AG09319 (cell line): ENCODE data around the gene TRIM2.

Experiments used
- DNase-seq: peaks from one replicate; pipeline ENCODE4 v3.0.0-alpha.2; 2010; ENCODE audit warnings: low read depth; ENCODE audit errors: extremely low read depth
- TF ChIP-seq, protein P1 (sequence below): IDR thresholded peaks from 2 replicates; pipeline ENCODE4 v1.5.1; 2011; ENCODE audit warnings: low read depth, mild to moderate bottlenecking, inconsistent platforms, low read length, moderate library complexity

TRIM2 gene

DNA sequence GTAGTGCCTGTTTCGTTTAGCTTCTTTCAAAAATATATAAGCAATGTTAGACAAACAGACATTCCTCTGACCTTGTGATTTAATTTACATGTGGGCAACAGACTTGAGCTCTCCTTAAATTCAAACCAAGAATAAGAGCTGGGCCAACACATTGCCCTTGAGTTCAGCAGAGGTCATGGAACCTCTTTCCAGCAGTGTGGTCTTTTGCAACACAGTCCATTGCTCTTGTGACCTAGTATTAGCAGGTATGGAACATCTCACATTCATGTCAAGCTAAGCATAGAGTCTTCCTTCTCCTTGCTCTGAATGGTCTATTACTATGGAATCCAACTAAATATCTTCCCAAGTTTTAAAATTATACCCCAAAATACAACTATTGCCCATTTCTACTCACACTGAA is 106.5 kb downstream of the TRIM2 start:
- TF ChIP-seq, protein P1, sequence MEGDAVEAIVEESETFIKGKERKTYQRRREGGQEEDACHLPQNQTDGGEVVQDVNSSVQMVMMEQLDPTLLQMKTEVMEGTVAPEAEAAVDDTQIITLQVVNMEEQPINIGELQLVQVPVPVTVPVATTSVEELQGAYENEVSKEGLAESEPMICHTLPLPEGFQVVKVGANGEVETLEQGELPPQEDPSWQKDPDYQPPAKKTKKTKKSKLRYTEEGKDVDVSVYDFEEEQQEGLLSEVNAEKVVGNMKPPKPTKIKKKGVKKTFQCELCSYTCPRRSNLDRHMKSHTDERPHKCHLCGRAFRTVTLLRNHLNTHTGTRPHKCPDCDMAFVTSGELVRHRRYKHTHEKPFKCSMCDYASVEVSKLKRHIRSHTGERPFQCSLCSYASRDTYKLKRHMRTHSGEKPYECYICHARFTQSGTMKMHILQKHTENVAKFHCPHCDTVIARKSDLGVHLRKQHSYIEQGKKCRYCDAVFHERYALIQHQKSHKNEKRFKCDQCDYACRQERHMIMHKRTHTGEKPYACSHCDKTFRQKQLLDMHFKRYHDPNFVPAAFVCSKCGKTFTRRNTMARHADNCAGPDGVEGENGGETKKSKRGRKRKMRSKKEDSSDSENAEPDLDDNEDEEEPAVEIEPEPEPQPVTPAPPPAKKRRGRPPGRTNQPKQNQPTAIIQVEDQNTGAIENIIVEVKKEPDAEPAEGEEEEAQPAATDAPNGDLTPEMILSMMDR, result no peak
- DNase-seq, result no peak

GRCh38 chr4:153314915-153315314 is 110.7 kb downstream of the TRIM2 start:
- TF ChIP-seq, protein P1, result no peak
- DNase-seq, result no peak

DNA sequence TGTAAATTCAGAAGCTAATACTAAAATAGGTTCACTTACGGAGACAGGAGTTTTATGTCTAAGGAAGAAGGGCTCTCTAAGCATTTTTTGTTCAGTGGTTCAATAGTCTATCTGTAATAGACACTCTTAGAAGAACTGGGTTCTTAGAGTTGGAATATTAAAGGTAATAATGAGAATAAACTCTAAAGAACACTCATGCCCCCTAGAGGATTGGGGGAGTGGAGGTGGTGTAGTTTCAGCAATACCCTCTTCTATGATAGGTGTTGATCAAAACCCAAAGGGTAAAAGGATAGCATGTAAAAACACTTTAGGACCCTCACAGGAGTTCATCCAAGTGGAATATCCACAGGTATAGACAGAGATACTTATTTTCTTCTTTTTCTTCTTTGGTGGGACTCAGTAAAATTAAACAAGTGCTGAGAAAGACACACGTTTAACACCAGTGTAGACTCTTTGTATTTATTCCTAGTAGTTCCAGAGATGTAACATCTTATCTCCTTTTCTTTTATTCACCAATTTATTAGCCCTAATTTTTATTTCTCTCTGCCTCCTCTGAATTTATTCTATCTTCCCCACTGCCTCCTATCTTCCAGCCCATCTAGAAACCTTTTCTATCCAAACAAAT is 114.6 kb downstream of the TRIM2 start:
- no peak for DNase-seq
- TF ChIP-seq, protein P1, result peak; percentile 78

- TF ChIP-seq, protein P1, result no peak
- no peak for DNase-seq
Observed at GRCh38 chr4:153322791-153323190, 118.5 kb downstream of the TRIM2 start.

DNA sequence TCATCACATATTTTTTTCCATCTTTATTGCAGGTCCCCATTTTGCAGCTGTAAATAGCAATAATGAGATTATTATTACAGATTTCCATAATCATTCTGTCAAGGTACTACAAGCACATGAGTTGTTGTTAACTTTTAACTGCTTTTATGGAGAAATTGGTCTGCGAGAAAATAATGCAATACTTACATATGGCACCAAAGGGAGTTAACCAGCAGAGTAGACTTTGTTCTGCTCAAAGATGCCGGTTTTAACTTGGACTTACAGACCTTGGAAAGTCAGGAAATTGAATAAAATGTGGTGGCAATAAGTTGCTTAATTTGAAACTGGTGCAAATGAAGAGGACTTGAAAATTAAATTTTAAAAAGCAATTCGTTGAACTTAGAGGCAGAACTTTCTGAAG is 119.8 kb downstream of the TRIM2 start:
- TF ChIP-seq, protein P1, result no peak
- DNase-seq, result no peak

DNA sequence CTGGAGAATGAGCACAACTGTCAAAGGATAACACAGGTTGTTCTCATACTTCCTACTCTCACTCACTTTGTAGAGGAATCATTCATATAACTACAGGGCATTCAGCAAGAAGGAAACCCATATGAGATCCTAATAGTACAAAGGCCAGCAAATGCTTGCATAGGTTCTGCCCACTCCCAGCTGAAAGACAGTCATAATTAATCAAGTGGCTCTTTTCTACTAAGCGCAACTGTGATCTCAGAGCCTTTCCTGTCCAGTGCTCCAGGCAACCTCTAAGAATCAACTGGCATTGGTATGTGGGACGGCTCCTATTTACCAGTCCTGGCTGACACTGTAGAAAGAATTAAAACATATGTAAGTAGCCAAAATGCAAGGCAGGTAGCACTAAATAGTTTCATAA is 121.3 kb downstream of the TRIM2 start:
- TF ChIP-seq, protein P1, result no peak
- no peak for DNase-seq

DNA sequence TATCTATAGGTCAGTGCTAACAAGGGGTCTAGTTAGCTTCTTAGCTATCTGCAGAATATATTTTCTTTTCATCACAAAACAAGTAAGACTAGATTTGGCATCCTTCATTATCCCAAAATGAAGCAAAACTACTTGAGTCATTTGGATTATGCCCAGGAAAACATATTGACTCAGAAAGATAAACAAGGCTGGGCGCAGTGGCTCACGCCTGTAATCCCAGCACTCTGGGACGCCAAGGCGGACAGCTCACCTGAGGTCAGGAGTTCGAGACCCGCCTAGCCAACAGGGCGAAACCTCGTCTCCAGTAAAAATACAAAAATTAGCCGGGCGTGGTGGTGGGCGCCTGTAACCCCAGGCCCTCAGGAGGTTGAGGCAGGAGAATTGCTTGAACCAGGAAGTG is 122.3 kb downstream of the TRIM2 start:
- no peak for DNase-seq
- TF ChIP-seq, protein P1, result no peak
